Osteoblast (primary cell): ENCODE measurements around the gene REV3L. TPM values are rescaled to one million over a fixed set of nuclear protein-coding genes. Genes with fewer than 3 reads are reported as not detected.

Source experiments
- DNase-seq: peaks from one replicate; pipeline ENCODE4 v3.0.0; 2011; ENCODE audit warnings: low spot score, mixed read lengths; ENCODE audit not compliant: insufficient read length; ENCODE audit errors: missing footprints
- H2AFZ ChIP-seq: 2 replicates; pipeline ENCODE4 v1.6.0; 2011; ENCODE audit warnings: mild to moderate bottlenecking, low read length
- H3K27ac ChIP-seq: 2 replicates; pipeline ENCODE4 v1.5.1; 2011; ENCODE audit warnings: mild to moderate bottlenecking, low read depth, low read length, moderate library complexity
- H3K27me3 ChIP-seq: 2 replicates; pipeline ENCODE4 v1.6.0; 2012; ENCODE audit warnings: mild to moderate bottlenecking, control low read depth, inconsistent platforms, low read length, moderate library complexity; ENCODE audit not compliant: insufficient read depth
- H3K36me3 ChIP-seq: 2 replicates; pipeline ENCODE4 v1.5.1; 2011; ENCODE audit warnings: mild to moderate bottlenecking, low read length, control low read depth, moderate library complexity; ENCODE audit not compliant: insufficient read depth
- H3K4me1 ChIP-seq: 2 replicates; pipeline ENCODE4 v1.5.1; 2011; ENCODE audit warnings: mild to moderate bottlenecking, low read length, control low read depth, moderate library complexity; ENCODE audit not compliant: insufficient read depth
- H3K4me2 ChIP-seq: 2 replicates; pipeline ENCODE4 v1.6.0; 2011; ENCODE audit warnings: mild to moderate bottlenecking, low read length; ENCODE audit not compliant: insufficient read depth
- H3K4me3 ChIP-seq: fragments of 200-600 bp; sonication (generic); 3 replicates; pipeline ENCODE4 v1.5.1; 2012; ENCODE audit warnings: mild to moderate bottlenecking, low read length, inconsistent platforms; ENCODE audit not compliant: insufficient read depth
- H3K79me2 ChIP-seq: 2 replicates; pipeline ENCODE4 v1.6.0; 2012; ENCODE audit warnings: mild to moderate bottlenecking, low read length, control low read depth, inconsistent platforms; ENCODE audit not compliant: insufficient read depth
- H3K9me3 ChIP-seq: 2 replicates; pipeline ENCODE4 v1.5.1; 2011; ENCODE audit warnings: low read depth, low read length, control low read depth
- H4K20me1 ChIP-seq: 2 replicates; pipeline ENCODE4 v1.6.0; 2012; ENCODE audit warnings: mild to moderate bottlenecking, low read length, control low read depth; ENCODE audit not compliant: insufficient read depth
- CTCF ChIP-seq: IDR thresholded peaks from 2 replicates; pipeline ENCODE4 v1.5.1; 2011; ENCODE audit warnings: mild to moderate bottlenecking, low read depth, low read length, moderate library complexity; ENCODE audit errors: extremely low read depth
- total RNA-seq: library from RNA; depleted of rRNA; stranded (reverse); fragments of >200 nt; gene quantifications from 2 replicates; pipeline ENCODE4 v1.2.3, GENCODE V29; 2012

The REV3L gene
- total RNA-seq, 1 donor = 42.0 TPM

- DNase-seq = no peak
- Histone ChIP-seq H3K36me3 (peaks cover 17% of the 10 kb centered on the region), H3K27ac (no peak overlapping the region), H2AFZ (no peak overlapping the region), H3K27me3 (no peaks in the 10 kb centered on the region), H3K4me2 (no peak overlapping the region), H3K4me1 (no peaks in the 10 kb centered on the region), H4K20me1 (no peaks in the 10 kb centered on the region), H3K4me3 (no peak overlapping the region), H3K79me2 (no peaks in the 10 kb centered on the region), H3K9me3 (no peaks in the 10 kb centered on the region)
- no peak for TF ChIP-seq CTCF
Observed at GRCh38 chr6:111342913-111343312, 140.1 kb downstream of the REV3L start.

GRCh38 chr6:111339294-111339693 lies 143.7 kb downstream of the REV3L start:
- H2AFZ ChIP-seq = no peak overlapping the region
- H3K27me3 ChIP-seq = no peaks in the 10 kb centered on the region
- no peak overlapping the region for H3K27ac ChIP-seq
- H3K79me2 ChIP-seq = no peaks in the 10 kb centered on the region
- H3K9me3 ChIP-seq = no peaks in the 10 kb centered on the region
- no peaks in the 10 kb centered on the region for H3K4me1 ChIP-seq
- H3K4me3 ChIP-seq = no peak overlapping the region
- no peak overlapping the region for H3K4me2 ChIP-seq
- H4K20me1 ChIP-seq = no peaks in the 10 kb centered on the region
- no peak for DNase-seq
- peaks cover 17% of the 10 kb centered on the region for H3K36me3 ChIP-seq
- no peak for TF ChIP-seq CTCF

- no peak for TF ChIP-seq CTCF
- Histone ChIP-seq H3K36me3 (peaks cover 17% of the 10 kb centered on the region), H3K27me3 (no peaks in the 10 kb centered on the region), H3K27ac (no peak overlapping the region), H3K79me2 (no peaks in the 10 kb centered on the region), H3K4me1 (no peaks in the 10 kb centered on the region), H3K4me3 (no peak overlapping the region), H2AFZ (no peak overlapping the region), H3K4me2 (no peak overlapping the region), H4K20me1 (no peaks in the 10 kb centered on the region), H3K9me3 (no peaks in the 10 kb centered on the region)
- DNase-seq = no peak
Observed at GRCh38 chr6:111338843-111339242, 144.2 kb downstream of the REV3L start.

GRCh38 chr6:111337829-111338236 lies 145.2 kb downstream of the REV3L start:
- Histone ChIP-seq H3K9me3 (no peaks in the 10 kb centered on the region), H3K36me3 (peaks cover 18% of the 10 kb centered on the region), H2AFZ (no peak overlapping the region), H3K4me3 (no peak overlapping the region), H3K4me1 (no peaks in the 10 kb centered on the region), H4K20me1 (no peaks in the 10 kb centered on the region), H3K27me3 (no peaks in the 10 kb centered on the region), H3K4me2 (no peak overlapping the region), H3K27ac (no peak overlapping the region), H3K79me2 (no peaks in the 10 kb centered on the region)
- DNase-seq = no peak
- no peak for TF ChIP-seq CTCF
